ENCODE measurements around the gene CNPY2. TPM values are rescaled to one million over a fixed set of nuclear protein-coding genes. Genes with fewer than 3 reads are reported as not detected.

Gene CNPY2
- total and polyA plus RNA-seq, 3 donors from 2014 or later, result 62.4 to 82.5 (median 63.3) TPM

- no peaks in the 10 kb centered on the region for H3K9me3 ChIP-seq
- peak within 1 kb of the TSS; percentile 92 to 94 for H3K27ac ChIP-seq
- peaks cover 11% of the 10 kb centered on the region for H3K4me1 ChIP-seq
- intact Hi-C loops (cut with DNase I; ENCODE audit: low total_unique reads), result no loop called here
- DNase-seq, result peak; percentile 99
- TF ChIP-seq POLR2A (IDR thresholded peaks at IDR 0.05), result peak; percentile 41
- TF ChIP-seq CTCF (IDR thresholded peaks at IDR 0.05), result no peak
- peak within 1 kb of the TSS; percentile 68 to 75 for H3K4me3 ChIP-seq
- H3K36me3 ChIP-seq (ENCODE audit: low read depth, missing control alignments), result no peaks in the 10 kb centered on the region
- no peaks in the 10 kb centered on the region for H3K27me3 ChIP-seq
- WGBS, 2 donors, result 0 to 1% methylated on average over 37 to 54 of the region's 54 CpGs
Observed at GRCh38 chr12:56359851-56360767, 44.3 kb upstream of the CNPY2 start, which contains the start of gene STAT2. TSS of gene STAT2 (minus strand) at chr12:56360107. CDS start at chr12:56356571, 3,536 bp downstream.

DNA sequence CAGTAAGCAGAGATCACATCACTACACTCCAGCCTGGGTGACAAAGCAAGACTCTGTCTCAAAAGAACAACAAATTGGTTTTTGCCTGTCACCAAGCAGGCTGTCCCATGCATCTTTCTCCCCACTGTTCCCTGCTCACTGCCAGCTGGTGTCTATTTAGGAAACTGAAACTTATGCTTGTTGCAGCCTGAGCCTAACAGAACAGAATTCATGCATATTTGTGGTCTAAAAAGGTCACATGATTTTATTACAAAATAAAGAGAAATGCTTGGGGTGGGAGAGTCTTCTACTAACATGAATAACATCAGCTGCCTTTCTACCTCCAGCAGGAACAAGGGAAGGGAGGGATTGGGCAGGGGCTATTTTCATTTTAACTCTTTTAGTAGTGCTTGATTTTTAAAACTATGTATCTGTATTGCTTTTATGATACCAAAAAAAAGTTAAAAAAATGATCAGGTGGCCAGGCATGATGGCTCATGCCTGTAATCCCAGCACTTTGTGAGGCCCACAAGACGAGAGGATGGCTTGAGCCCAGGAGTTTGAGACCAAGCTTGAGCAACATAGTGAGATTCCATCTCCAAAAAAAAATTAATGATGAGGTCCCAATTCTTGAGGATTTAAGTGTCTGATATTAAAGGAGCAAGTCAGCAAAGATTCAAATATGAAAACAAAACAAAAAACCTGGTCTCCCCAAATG lies 43.2 kb upstream of the CNPY2 start:
- H3K36me3 ChIP-seq (ENCODE audit: low read depth, missing control alignments), result peaks cover 5% of the 10 kb centered on the region
- H3K4me1 ChIP-seq, result peaks cover 11% of the 10 kb centered on the region
- TF ChIP-seq POLR2A (IDR thresholded peaks at IDR 0.05), result no peak
- TF ChIP-seq CTCF (IDR thresholded peaks at IDR 0.05), result no peak
- no peaks in the 10 kb centered on the region for H3K27me3 ChIP-seq
- no peak for DNase-seq
- peak overlapping the region; percentile 82 to 89 for H3K27ac ChIP-seq
- intact Hi-C loops (cut with DNase I; ENCODE audit: low total_unique reads), result no loop called here
- peak overlapping the region; percentile 68 to 75 for H3K4me3 ChIP-seq
- H3K9me3 ChIP-seq, result no peaks in the 10 kb centered on the region
- WGBS, 2 donors, result 0% methylated on average over 1 of the region's 1 CpG

DNA sequence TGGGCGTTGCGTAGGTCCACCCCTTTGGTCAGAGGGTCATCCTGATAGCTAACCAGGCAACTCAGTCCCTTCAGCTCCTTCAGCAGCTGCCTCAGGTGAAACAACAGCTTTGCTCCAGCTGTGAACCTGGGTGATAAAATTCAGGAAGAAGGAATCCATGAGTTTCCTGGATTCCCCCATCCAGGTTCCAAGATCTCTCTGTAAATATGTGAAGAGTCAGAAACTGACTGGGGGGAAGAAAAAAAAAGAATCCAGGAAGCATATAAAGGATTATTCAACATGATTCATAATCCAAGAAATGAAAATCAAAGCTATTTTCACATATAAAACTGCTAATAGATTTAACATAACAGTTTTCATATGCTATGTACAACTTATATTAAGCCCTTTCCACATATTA lies 35.5 kb upstream of the CNPY2 start:
- no peak for DNase-seq
- Histone ChIP-seq H3K4me3 (no peak overlapping the region), H3K27me3 (no peaks in the 10 kb centered on the region), H3K9me3 (no peaks in the 10 kb centered on the region), H3K27ac (no peak overlapping the region), H3K4me1 (no peaks in the 10 kb centered on the region), H3K36me3 (ENCODE audit: low read depth, missing control alignments) (peaks cover 5% of the 10 kb centered on the region)
- TF ChIP-seq CTCF (IDR thresholded peaks at IDR 0.05) (no peak), POLR2A (IDR thresholded peaks at IDR 0.05) (no peak)
- intact Hi-C loops (cut with DNase I; ENCODE audit: low total_unique reads), result no loop called here
- WGBS, 2 donors, result 90% methylated on average over 2 of the region's 2 CpGs

DNA sequence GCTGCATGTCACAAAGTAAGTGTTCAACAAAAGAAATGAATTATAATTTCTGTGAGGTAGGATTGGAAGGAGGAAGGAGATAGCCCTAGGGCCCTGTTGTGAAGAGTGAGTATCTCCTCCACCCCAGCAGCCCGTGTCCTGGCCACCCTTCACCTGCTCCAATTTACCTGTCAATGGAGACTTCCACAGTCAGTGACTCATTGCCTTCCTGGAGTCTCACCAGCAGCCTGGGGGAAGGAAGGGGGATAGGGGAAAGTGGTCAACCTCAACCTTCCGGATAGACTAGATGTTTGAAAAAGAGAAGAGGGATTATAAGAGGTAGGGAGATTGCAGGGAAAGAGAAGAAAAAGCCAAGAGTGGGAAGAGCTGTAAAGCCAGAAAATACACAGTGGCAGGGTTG lies 34.9 kb upstream of the CNPY2 start:
- intact Hi-C loops (cut with DNase I; ENCODE audit: low total_unique reads), result no loop called here
- no peak for TF ChIP-seq POLR2A (IDR thresholded peaks at IDR 0.05)
- TF ChIP-seq CTCF (IDR thresholded peaks at IDR 0.05), result no peak
- DNase-seq, result no peak
- no peaks in the 10 kb centered on the region for H3K27me3 ChIP-seq
- H3K36me3 ChIP-seq (ENCODE audit: low read depth, missing control alignments), result peaks cover 5% of the 10 kb centered on the region
- no peaks in the 10 kb centered on the region for H3K4me1 ChIP-seq
- WGBS, 2 donors, result 81 to 93% methylated on average over 2 of the region's 2 CpGs
- H3K9me3 ChIP-seq, result no peaks in the 10 kb centered on the region
- no peak overlapping the region for H3K27ac ChIP-seq
- no peak overlapping the region for H3K4me3 ChIP-seq
